Caco-2 (cell line): ENCODE results near the gene PNPLA5. TPM values are rescaled to one million over a fixed set of nuclear protein-coding genes. Genes with fewer than 3 reads are reported as not detected.
A peak's percentile ranks its signal among the peaks of the same experiment; 100 is the strongest.

Experiments
- BruUV-seq: library from RNA; stranded (reverse); fragments of 400-500 nt; replicated peaks from 2 replicates; lab custom pipeline; 2021; lab: Mats Ljungman, UMichigan
- CTCF ChIA-PET: fragments of 300-600 bp; sonication (Branson Sonifier 250); formaldehyde crosslinking; loops from one replicate; lab custom pipeline; 2022; ENCODE audit warnings: antibody characterized with exemption; lab: Charles Lee
- POLR2A ChIA-PET: fragments of 300-600 bp; sonication (Branson Sonifier 250); formaldehyde crosslinking; loops from one replicate; lab custom pipeline; 2022; ENCODE audit warnings: antibody characterized with exemption; lab: Charles Lee
- DNase-seq, 2 experiments: peaks; one replicate each; pipeline versions ENCODE4 v3.0.0 to v3.0.0-alpha.2; 2020 to 2022
- H3K27me3 ChIP-seq: replicated peaks from 2 replicates; pipeline ENCODE4 v1.6.0; 2011; ENCODE audit warnings: low read length; ENCODE audit not compliant: control insufficient read depth, insufficient read depth
- H3K36me3 ChIP-seq: 2 replicates; pipeline ENCODE4 v1.5.1; 2011; ENCODE audit warnings: low read length; ENCODE audit not compliant: control insufficient read depth, insufficient read depth
- H3K4me1 ChIP-seq: fragments of 250-450 bp; sonication (Bioruptor Pico); 2 replicates; pipeline ENCODE4 v1.5.1; 2020; ENCODE audit warnings: mild to moderate bottlenecking
- H3K4me3 ChIP-seq: 2 replicates; pipeline ENCODE4 v1.5.1; 2011; ENCODE audit warnings: low read depth, mild to moderate bottlenecking, control low read depth, low read length
- H3K9me3 ChIP-seq: fragments of 250-450 bp; sonication (Bioruptor Pico); 2 replicates; pipeline ENCODE4 v1.5.1; 2020; ENCODE audit warnings: mild to moderate bottlenecking, moderate library complexity
- H3K27ac Mint-ChIP-seq: one replicate; pipeline ENCODE4 v1.8.0; 2022; ENCODE audit warnings: mixed read lengths; ENCODE audit not compliant: unreplicated experiment
- H3K27me3 Mint-ChIP-seq: one replicate; pipeline ENCODE4 v1.8.0; 2022; ENCODE audit warnings: mixed read lengths; ENCODE audit not compliant: insufficient read depth, unreplicated experiment
- H3K36me3 Mint-ChIP-seq: one replicate; pipeline ENCODE4 v1.8.0; 2022; ENCODE audit warnings: mild to moderate bottlenecking, mixed read lengths; ENCODE audit not compliant: insufficient read depth, unreplicated experiment
- H3K4me1 Mint-ChIP-seq: one replicate; pipeline ENCODE4 v1.8.0; 2022; ENCODE audit warnings: low read depth, mixed read lengths; ENCODE audit not compliant: unreplicated experiment
- H3K4me3 Mint-ChIP-seq: one replicate; pipeline ENCODE4 v1.8.0; 2022; ENCODE audit warnings: mild to moderate bottlenecking, moderate library complexity, mixed read lengths; ENCODE audit not compliant: unreplicated experiment
- H3K9me3 Mint-ChIP-seq: one replicate; pipeline ENCODE4 v1.8.0; 2022; ENCODE audit warnings: mixed read lengths; ENCODE audit not compliant: unreplicated experiment
- intact Hi-C: fragments of 100-400 bp; cut with micrococcal nuclease; formaldehyde crosslinking; loops from one replicate; pipeline ENCODE4 v1.10.0; 2022; ENCODE audit not compliant: unreplicated experiment
- total RNA-seq: library from RNA; stranded (reverse); gene quantifications from 2 replicates; pipeline ENCODE4 v1.2.3, GENCODE V29; 2022
- TF ChIP-seq, protein P1 (sequence below), 2 experiments: fragments of 200-600 bp in 1 of 2; IDR thresholded peaks; 1 replicate in 1 of 2; 2 replicates in 1 of 2; pipeline versions ENCODE4 v1.5.1 to v1.8.0; 2011 to 2022; ENCODE audit warnings: antibody characterized with exemption in 1 of 2, control low read depth in 1 of 2, inconsistent platforms in 1 of 2, low read depth in 1 of 2, low read length in 1 of 2, mild to moderate bottlenecking in 1 of 2, moderate library complexity in 1 of 2; ENCODE audit not compliant: insufficient read depth in 1 of 2, severe bottlenecking in 1 of 2, unreplicated experiment in 1 of 2

PNPLA5 gene
- total RNA-seq, 1 experiment from 2014 or later: not detected

DNA sequence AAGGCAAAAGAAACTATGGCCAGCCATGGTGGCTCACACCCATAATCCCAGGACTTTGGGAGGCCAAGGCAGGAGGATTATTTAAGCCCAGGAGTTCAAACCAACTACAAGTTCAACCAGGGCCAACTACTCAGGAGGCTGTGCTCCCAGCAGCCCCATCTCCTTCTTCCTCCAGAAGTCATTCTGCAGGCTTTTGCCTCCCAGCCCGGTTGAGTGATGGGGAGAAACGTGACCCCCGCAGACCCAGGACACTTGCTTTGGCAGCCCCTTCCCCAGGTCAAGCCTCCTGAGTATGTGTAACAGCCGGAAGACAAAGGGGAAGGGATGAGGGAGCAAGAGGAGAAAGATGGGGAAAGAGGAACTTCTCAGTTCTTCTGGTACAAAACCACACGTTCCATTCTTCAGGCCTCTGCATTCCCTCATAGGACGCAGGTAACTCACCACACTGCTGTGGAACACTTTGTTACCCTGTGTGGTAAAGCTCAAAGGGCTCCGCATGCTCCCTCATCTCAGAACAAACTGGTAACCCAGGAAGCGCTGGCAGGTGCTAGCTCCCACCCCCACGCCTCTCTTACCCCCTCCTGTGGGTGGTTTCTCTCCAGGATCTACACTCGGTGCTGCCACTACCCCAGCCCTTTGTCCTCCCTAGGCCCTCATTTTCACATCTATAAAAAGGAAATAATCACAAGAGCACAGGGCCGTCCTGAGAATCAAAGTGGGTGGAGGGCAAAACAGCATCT lies 33.5 kb downstream of the PNPLA5 start:
- Histone ChIP-seq H3K4me1 (no peaks in the 10 kb centered on the region), H3K9me3 (no peaks in the 10 kb centered on the region), H3K27me3 (no peaks in the 10 kb centered on the region), H3K36me3 (no peaks in the 10 kb centered on the region), H3K4me3 (no peak overlapping the region)
- intact Hi-C loops: no loop called here
- ChIA-PET CTCF (no interaction called here), POLR2A (no interaction called here)
- Mint-ChIP-seq H3K4me3 (no peak overlapping the region), H3K27ac (no peak overlapping the region), H3K9me3 (peaks cover 11% of the 10 kb centered on the region), H3K36me3 (no peaks in the 10 kb centered on the region), H3K4me1 (no peaks in the 10 kb centered on the region), H3K27me3 (no peaks in the 10 kb centered on the region)
- peak in 1 of 2 experiments; percentile 14 for DNase-seq
- no TSS peak for BruUV-seq
- TF ChIP-seq, protein P1, sequence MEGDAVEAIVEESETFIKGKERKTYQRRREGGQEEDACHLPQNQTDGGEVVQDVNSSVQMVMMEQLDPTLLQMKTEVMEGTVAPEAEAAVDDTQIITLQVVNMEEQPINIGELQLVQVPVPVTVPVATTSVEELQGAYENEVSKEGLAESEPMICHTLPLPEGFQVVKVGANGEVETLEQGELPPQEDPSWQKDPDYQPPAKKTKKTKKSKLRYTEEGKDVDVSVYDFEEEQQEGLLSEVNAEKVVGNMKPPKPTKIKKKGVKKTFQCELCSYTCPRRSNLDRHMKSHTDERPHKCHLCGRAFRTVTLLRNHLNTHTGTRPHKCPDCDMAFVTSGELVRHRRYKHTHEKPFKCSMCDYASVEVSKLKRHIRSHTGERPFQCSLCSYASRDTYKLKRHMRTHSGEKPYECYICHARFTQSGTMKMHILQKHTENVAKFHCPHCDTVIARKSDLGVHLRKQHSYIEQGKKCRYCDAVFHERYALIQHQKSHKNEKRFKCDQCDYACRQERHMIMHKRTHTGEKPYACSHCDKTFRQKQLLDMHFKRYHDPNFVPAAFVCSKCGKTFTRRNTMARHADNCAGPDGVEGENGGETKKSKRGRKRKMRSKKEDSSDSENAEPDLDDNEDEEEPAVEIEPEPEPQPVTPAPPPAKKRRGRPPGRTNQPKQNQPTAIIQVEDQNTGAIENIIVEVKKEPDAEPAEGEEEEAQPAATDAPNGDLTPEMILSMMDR (IDR thresholded peaks at IDR 0.05; ENCODE audit: insufficient read depth in 1 of 2, low read depth in 1 of 2, low read length in 1 of 2, severe bottlenecking in 1 of 2, unreplicated experiment in 1 of 2): no peak

DNA sequence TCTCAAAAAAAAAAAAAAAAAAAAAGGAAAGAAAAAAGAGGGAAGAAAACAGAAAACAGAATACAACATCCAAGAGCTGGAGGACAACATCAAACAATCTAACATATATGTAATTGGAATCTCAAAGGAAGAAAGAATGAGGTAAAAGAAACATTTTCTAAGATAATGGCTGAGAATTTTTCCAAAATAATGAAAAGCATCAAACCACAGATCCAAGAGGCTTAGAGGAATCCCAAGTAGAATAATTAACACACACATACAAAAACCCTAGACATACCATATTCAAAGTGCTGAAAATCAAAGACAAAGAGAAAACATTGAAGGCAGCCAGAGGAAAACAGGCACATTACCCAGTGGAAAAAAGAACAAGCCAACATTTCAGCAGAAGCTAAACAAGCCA lies 34.4 kb downstream of the PNPLA5 start:
- no peak overlapping the region for H3K27ac Mint-ChIP-seq
- no TSS peak for BruUV-seq
- TF ChIP-seq, protein P1 (IDR thresholded peaks at IDR 0.05; ENCODE audit: insufficient read depth in 1 of 2, low read depth in 1 of 2, low read length in 1 of 2, severe bottlenecking in 1 of 2, unreplicated experiment in 1 of 2): no peak
- H3K36me3 Mint-ChIP-seq: no peaks in the 10 kb centered on the region
- H3K4me1 Mint-ChIP-seq: no peaks in the 10 kb centered on the region
- H3K36me3 ChIP-seq: no peaks in the 10 kb centered on the region
- H3K9me3 ChIP-seq: no peaks in the 10 kb centered on the region
- no peaks in the 10 kb centered on the region for H3K27me3 ChIP-seq
- peaks cover 11% of the 10 kb centered on the region for H3K9me3 Mint-ChIP-seq
- ChIA-PET POLR2A (no interaction called here), CTCF (interaction anchor here (0.7 kb wide), 1 partner anchor 27 kb away, joined by 6 read pairs; no protein-coding TSS in a partner anchor)
- intact Hi-C loops: no loop called here
- peaks cover 4% of the 10 kb centered on the region for H3K27me3 Mint-ChIP-seq
- no peak overlapping the region for H3K4me3 Mint-ChIP-seq
- H3K4me3 ChIP-seq: no peak overlapping the region
- no peak for DNase-seq
- H3K4me1 ChIP-seq: no peaks in the 10 kb centered on the region

DNA sequence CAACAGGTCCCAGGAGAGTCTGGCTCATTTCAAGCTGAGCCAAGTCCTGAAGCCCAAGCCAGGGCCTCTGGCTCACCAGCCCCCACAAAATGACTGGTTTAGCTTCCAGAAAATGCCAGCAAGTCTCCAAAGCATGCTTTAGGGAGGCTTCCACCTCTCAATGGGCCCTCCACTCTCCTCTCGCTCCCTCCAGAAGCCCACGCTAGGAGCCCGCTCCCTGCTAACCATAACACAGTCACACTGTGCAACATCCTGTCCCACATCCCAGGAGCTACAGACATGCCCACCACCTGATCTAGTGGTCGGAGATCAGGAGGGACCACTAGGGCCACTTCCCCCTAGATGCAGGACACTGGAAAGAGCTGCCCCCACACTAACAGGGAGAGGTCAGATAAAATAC lies 36.4 kb downstream of the PNPLA5 start:
- intact Hi-C loops: no loop called here
- BruUV-seq: no TSS peak
- Mint-ChIP-seq H3K27me3 (peaks cover 13% of the 10 kb centered on the region), H3K4me1 (no peaks in the 10 kb centered on the region), H3K36me3 (no peaks in the 10 kb centered on the region), H3K9me3 (peaks cover 11% of the 10 kb centered on the region), H3K4me3 (no peak overlapping the region), H3K27ac (no peak overlapping the region)
- H3K4me3 ChIP-seq: no peak overlapping the region
- POLR2A ChIA-PET: no interaction called here
- H3K4me1 ChIP-seq: no peaks in the 10 kb centered on the region
- TF ChIP-seq, protein P1 (IDR thresholded peaks at IDR 0.05; ENCODE audit: insufficient read depth in 1 of 2, low read depth in 1 of 2, low read length in 1 of 2, severe bottlenecking in 1 of 2, unreplicated experiment in 1 of 2): no peak
- H3K27me3 ChIP-seq: no peaks in the 10 kb centered on the region
- DNase-seq: peak in 1 of 2 experiments; percentile 2
- no peaks in the 10 kb centered on the region for H3K9me3 ChIP-seq
- no peaks in the 10 kb centered on the region for H3K36me3 ChIP-seq
- CTCF ChIA-PET: interaction anchor here (0.6 kb wide), 1 partner anchor 987 kb away, joined by 4 read pairs; no protein-coding TSS in a partner anchor
